ENCODE data around the gene LRRFIP1.

Gene LRRFIP1

GRCh38 chr2:237639052-237639835, 11.9 kb downstream of the LRRFIP1 start:
- DNase-seq (ENCODE audit: low read depth in 2 of 2): no peak

GRCh38 chr2:237639836-237640220, 12.4 kb downstream of the LRRFIP1 start:
- DNase-seq (ENCODE audit: low read depth in 2 of 2): no peak

- no peak for DNase-seq (ENCODE audit: low read depth in 2 of 2)
These were observed 13.2 kb downstream of the LRRFIP1 start for GRCh38 chr2:237640493-237640998.

GRCh38 chr2:237642038-237642734, 14.8 kb downstream of the LRRFIP1 start:
- no peak for DNase-seq (ENCODE audit: low read depth in 2 of 2)

GRCh38 chr2:237643066-237643465, 15.7 kb downstream of the LRRFIP1 start:
- DNase-seq (ENCODE audit: low read depth in 2 of 2): no peak

- no peak for DNase-seq (ENCODE audit: low read depth in 2 of 2)
These were observed 16.4 kb downstream of the LRRFIP1 start for GRCh38 chr2:237643582-237644380.

- no peak for DNase-seq (ENCODE audit: low read depth in 2 of 2)
These were observed 17.0 kb downstream of the LRRFIP1 start for GRCh38 chr2:237644381-237644703.

GRCh38 chr2:237645261-237645660, 17.9 kb downstream of the LRRFIP1 start:
- DNase-seq (ENCODE audit: low read depth in 2 of 2): no peak

GRCh38 chr2:237647176-237648015, 20.0 kb downstream of the LRRFIP1 start:
- no peak for DNase-seq (ENCODE audit: low read depth in 2 of 2)

GRCh38 chr2:237648016-237648381, 20.6 kb downstream of the LRRFIP1 start:
- no peak for DNase-seq (ENCODE audit: low read depth in 2 of 2)

- no peak for DNase-seq (ENCODE audit: low read depth in 2 of 2)
These were observed 22.4 kb downstream of the LRRFIP1 start for GRCh38 chr2:237649541-237650454.

- DNase-seq (ENCODE audit: low read depth in 2 of 2): no peak
These were observed 23.1 kb downstream of the LRRFIP1 start for GRCh38 chr2:237650455-237650850.

- no peak for DNase-seq (ENCODE audit: low read depth in 2 of 2)
These were observed 24.4 kb downstream of the LRRFIP1 start for GRCh38 chr2:237651761-237652160.

- DNase-seq (ENCODE audit: low read depth in 2 of 2): no peak
These were observed 24.8 kb downstream of the LRRFIP1 start for GRCh38 chr2:237652181-237652580.

GRCh38 chr2:237652854-237653253, 25.5 kb downstream of the LRRFIP1 start:
- DNase-seq (ENCODE audit: low read depth in 2 of 2): no peak

- no peak for DNase-seq (ENCODE audit: low read depth in 2 of 2)
These were observed 26.6 kb downstream of the LRRFIP1 start for GRCh38 chr2:237653776-237654558.

GRCh38 chr2:237657063-237657462, 29.7 kb downstream of the LRRFIP1 start:
- DNase-seq (ENCODE audit: low read depth in 2 of 2): no peak

- DNase-seq (ENCODE audit: low read depth in 2 of 2): no peak
These were observed 33.1 kb downstream of the LRRFIP1 start for GRCh38 chr2:237660381-237660900.

- DNase-seq (ENCODE audit: low read depth in 2 of 2): no peak
These were observed 33.9 kb downstream of the LRRFIP1 start for GRCh38 chr2:237661270-237661669.

Measured in activated CD4-positive, alpha-beta T cell treated with anti-CD3 and anti-CD28 coated beads for 24 hours (primary cell).